Neural progenitor cell (in vitro differentiated cells): ENCODE data around the gene APOBEC3H.
"Not testable (repeated sequence)": the region's sequence is repeated elsewhere in the genome, so short reads cannot be mapped to it uniquely, and the experiment has no call there.

Source experiments
- EZH2 ChIP-seq: fragments of 200-600 bp; sonication (generic); IDR thresholded peaks from 2 replicates; pipeline ENCODE4 v1.6.1; 2017; ENCODE audit warnings: antibody characterized with exemption, mild to moderate bottlenecking, moderate library complexity
- TF ChIP-seq, protein P1 (sequence below): fragments of 200-600 bp; sonication (generic); IDR thresholded peaks from 2 replicates; pipeline ENCODE4 v1.5.1; 2017; ENCODE audit warnings: antibody characterized with exemption, mild to moderate bottlenecking

DNA sequence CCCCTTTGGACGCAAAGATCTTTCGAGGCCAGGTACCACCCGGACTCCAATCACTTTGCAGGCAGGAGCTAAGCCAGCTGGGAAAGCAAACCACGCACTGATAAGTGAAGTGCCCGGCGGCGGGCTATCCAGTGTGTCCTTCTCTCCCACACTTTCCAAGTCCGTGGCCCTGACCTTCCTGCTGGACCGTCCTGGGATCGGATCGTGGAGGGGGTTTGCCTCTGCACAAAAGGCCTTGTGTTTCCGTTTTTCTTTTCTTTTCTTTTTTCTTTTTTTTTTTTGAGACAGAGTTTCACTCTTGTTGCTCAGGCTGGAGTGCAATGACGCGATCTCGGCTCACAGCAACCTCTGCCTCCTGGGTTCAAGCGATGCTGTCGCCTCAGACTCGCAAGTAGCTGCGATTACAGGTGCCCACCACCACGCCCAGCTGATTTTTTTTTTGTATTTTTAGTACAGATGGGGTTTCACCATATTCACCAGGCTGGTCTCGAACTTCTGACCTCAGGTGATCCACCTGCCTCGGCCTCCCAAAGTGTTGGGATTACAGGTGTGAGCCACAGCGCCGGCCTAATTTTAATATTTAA lies 17.9 kb upstream of the APOBEC3H start:
- TF ChIP-seq, protein P1, sequence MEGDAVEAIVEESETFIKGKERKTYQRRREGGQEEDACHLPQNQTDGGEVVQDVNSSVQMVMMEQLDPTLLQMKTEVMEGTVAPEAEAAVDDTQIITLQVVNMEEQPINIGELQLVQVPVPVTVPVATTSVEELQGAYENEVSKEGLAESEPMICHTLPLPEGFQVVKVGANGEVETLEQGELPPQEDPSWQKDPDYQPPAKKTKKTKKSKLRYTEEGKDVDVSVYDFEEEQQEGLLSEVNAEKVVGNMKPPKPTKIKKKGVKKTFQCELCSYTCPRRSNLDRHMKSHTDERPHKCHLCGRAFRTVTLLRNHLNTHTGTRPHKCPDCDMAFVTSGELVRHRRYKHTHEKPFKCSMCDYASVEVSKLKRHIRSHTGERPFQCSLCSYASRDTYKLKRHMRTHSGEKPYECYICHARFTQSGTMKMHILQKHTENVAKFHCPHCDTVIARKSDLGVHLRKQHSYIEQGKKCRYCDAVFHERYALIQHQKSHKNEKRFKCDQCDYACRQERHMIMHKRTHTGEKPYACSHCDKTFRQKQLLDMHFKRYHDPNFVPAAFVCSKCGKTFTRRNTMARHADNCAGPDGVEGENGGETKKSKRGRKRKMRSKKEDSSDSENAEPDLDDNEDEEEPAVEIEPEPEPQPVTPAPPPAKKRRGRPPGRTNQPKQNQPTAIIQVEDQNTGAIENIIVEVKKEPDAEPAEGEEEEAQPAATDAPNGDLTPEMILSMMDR, result not testable (repeated sequence)
- TF ChIP-seq EZH2, result not testable (repeated sequence)
